SK-N-SH (cell line): ENCODE measurements around the gene MRAP2.
"Not testable (repeated sequence)": the region's sequence is repeated elsewhere in the genome, so short reads cannot be mapped to it uniquely, and the experiment has no call there.

Source experiments
- CTCF ChIP-seq: fragments of 200-600 bp; sonication (generic); IDR thresholded peaks from 2 replicates; pipeline ENCODE4 v1.6.1; 2017; ENCODE audit warnings: antibody characterized with exemption, mild to moderate bottlenecking, moderate library complexity
- EZH2phosphoT487 ChIP-seq: fragments of 200-600 bp; sonication (generic); IDR thresholded peaks from 2 replicates; pipeline ENCODE4 v1.6.1; 2017; ENCODE audit warnings: low read depth, mixed run types, mild to moderate bottlenecking, antibody characterized with exemption, moderate library complexity, borderline replicate concordance
- MAX ChIP-seq: IDR thresholded peaks from 2 replicates; pipeline ENCODE4 v1.4.0; 2012; ENCODE audit warnings: low read depth

GRCh38 chr6:84133385-84133784 lies 99.8 kb downstream of the MRAP2 start:
- TF ChIP-seq CTCF, EZH2phosphoT487, MAX: not testable (repeated sequence)
